GM18502 (cell line): ENCODE results near the gene CWC22.
"Not testable (repeated sequence)": the region's sequence is repeated elsewhere in the genome, so short reads cannot be mapped to it uniquely, and the experiment has no call there.

Experiments used
- ATAC-seq: cut with Tn5 transposase; IDR thresholded peaks from one replicate; pipeline ENCODE4 v1.9.1; 2021; ENCODE audit warnings: mild to moderate bottlenecking; ENCODE audit not compliant: unreplicated experiment, poor library complexity

CWC22 gene

GRCh38 chr2:180006781-180007579, at the start of gene CWC22:
TSS of gene CWC22 (minus strand) at chr2:180007297. CDS start at chr2:179993341, 13,956 bp downstream.
- peak; percentile 98 for ATAC-seq

GRCh38 chr2:180056367-180057118, 49.4 kb upstream of the CWC22 start:
- no peak for ATAC-seq

DNA sequence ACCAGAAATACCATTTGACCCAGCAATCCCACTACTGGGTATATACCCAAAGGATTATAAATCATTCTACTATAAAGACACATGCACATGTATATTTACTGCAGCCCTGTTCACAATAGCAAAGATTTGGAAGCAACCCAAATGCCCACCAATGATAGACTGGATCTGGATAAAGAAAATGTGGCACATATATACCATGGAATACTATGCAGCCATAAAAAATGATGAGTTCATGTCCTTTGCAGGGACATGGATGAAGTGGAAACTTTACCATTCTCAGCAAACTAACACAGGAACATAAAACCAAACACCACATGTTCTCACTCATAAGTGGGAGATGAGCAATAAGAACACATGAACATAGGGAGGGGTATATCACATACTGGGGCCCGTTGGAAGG, 47.5 kb upstream of the CWC22 start:
- not testable (repeated sequence) for ATAC-seq

GRCh38 chr2:180050246-180050645, 43.1 kb upstream of the CWC22 start:
- no peak for ATAC-seq

- ATAC-seq = no peak
These were observed 41.2 kb upstream of the CWC22 start for GRCh38 chr2:180048251-180048650.

- ATAC-seq = no peak
These were observed 39.7 kb upstream of the CWC22 start for GRCh38 chr2:180046776-180047175.

DNA sequence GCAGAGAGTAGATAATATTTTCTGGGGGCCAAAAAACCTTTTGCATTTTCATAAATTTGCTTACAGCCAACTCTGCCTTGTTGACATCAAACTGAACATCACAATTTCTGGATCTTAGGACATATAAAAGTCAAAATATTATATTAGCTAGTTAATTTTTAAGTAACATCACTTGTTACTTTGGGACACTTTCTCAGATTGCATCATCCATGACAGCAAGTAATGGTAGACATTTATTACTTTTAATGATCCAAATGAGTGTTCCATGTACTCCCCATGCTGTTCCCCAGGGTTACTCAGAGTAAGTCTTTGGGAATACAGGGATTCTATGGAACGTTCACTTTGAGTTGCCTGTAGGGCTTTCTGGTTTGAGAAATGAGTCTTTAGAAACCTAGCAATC, 39.1 kb upstream of the CWC22 start:
- no peak for ATAC-seq

- ATAC-seq = no peak
These were observed 33.2 kb upstream of the CWC22 start for GRCh38 chr2:180040146-180040925.

- ATAC-seq = no peak
These were observed 31.9 kb upstream of the CWC22 start for GRCh38 chr2:180038997-180039396.

GRCh38 chr2:180033993-180034894, 27.1 kb upstream of the CWC22 start:
- ATAC-seq = no peak

GRCh38 chr2:180029575-180029974, 22.5 kb upstream of the CWC22 start:
- no peak for ATAC-seq

- ATAC-seq = no peak
These were observed 14.8 kb upstream of the CWC22 start for GRCh38 chr2:180021850-180022249.

DNA sequence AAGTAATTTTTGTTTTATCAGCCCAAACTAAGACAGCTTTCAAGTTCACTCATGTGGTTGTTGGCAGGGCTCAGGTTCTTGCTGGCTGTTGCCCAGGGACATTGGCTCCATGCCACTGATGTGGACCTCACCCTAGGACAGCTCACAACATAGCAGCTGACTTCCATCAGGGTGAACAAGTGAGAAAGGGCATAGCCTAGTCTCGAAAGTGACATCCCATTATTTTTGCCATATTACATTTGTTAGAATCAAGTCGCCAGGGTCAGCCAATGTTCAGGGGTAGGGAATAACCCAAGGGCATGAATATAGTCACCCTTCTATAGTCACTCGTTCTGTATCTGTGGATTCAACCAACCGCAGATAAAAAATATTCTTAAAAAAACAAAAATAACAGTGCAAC, 10.7 kb upstream of the CWC22 start:
- ATAC-seq = no peak

- no peak for ATAC-seq
These were observed 9.8 kb upstream of the CWC22 start for GRCh38 chr2:180016937-180017336.

DNA sequence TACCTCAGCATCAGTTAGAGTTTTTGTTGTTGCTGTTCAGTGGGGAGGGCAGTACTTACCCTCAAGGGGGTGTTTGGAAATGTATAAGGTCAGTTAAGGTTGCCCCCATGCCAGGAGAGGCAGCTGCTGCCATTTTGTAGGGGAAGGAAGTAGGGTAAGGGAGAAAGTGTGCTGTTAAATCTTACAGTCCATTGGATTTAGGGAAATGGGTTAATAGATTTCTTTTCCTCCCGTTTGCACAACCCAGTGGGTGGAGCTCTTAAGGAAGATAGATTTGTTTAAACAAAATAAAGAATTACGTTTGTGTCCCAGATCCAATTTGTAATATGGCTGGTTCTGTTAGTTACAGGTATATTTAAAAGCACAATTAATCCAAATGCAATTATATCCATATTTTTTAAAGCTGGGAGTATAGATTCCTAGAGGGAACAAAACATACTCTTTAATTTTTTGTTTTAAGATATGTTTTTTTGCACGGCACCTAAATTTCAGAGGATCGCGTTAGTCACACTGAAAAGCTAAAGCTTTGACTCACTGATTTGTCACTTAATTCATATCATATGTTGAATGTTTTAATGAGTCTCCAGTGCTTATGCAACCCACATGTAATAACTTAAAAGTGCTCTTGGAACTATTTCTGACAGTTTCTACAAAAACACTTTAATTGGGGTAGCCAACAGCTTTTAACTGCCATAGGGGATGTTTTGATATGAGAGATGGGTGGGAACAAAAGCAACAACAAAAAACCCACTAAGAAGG, 9.0 kb upstream of the CWC22 start:
- no peak for ATAC-seq

GRCh38 chr2:180012523-180012922, 5.4 kb upstream of the CWC22 start:
- ATAC-seq = no peak

DNA sequence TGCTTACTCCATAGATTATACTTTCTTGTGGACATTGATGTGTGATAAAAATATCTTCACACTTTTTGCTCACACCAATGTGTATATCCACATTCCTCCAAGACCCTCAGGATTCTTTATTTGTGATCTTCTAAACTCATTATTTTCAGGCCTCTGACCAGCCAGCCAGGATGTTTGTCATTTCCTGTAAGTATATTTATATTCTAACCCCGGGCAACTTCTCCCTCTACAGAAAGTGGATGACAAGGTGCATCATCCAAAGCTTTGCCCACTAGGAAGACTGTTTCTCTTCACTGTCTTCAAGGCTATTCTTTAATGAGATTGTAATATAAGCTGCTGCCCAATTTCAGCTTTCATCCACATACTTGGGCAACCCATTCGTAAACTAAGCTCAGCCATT, 3.6 kb upstream of the CWC22 start:
- ATAC-seq = no peak

GRCh38 chr2:180006231-180006630, 866 bp downstream of the CWC22 start:
- no peak for ATAC-seq

DNA sequence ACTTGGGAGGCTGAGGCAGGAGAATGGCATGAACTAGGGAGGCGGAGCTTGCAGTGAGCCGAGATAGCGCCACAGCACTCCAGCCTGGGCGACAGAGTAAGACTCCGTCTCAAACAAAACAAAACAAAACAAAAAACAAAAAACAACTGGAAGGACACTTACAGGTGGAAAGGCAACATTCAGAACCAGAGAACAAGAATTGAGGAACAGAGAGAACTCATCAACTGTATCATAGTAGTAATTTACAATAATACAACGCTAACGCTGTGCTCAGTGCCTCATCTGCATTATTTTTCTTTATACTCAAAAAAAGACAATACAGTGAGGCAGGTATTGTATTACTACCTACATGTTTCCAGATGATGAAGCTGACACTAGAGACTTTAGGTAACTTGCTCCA, 1.6 kb downstream of the CWC22 start:
- ATAC-seq = not testable (repeated sequence)
